ENCODE results near the gene STK32B. TPM values are rescaled to one million over a fixed set of nuclear protein-coding genes. Genes with fewer than 3 reads are reported as not detected.
"Not testable (repeated sequence)": the region's sequence is repeated elsewhere in the genome, so short reads cannot be mapped to it uniquely, and the experiment has no call there.

The STK32B gene
- total and polyA plus RNA-seq, 2 experiments from 2014 or later = 0.71 to 2.3 TPM

GRCh38 chr4:5004496-5004895 lies 46.8 kb upstream of the STK32B start (continued):
- TF ChIP-seq REST (IDR thresholded peaks at IDR 0.05; ENCODE audit: unreplicated experiment) (no peak), ETS1 (IDR thresholded peaks at IDR 0.05) (no peak), CTCF (conservative IDR thresholded peaks at IDR 0.05; ENCODE audit: low read depth in 2 of 2) (no peak), NANOG (IDR thresholded peaks at IDR 0.05; ENCODE audit: borderline replicate concordance) (no peak), EZH2 (IDR thresholded peaks at IDR 0.05; ENCODE audit: low read depth, unreplicated experiment) (no peak)

GRCh38 chr4:5006932-5007331 lies 44.3 kb upstream of the STK32B start:
- H3K4me3 Mint-ChIP-seq; H2AFZ ChIP-seq; H3K27ac ChIP-seq (ENCODE audit: low read depth); H4K20me1 ChIP-seq (replicated peaks; ENCODE audit: insufficient read depth); DNase-seq (ENCODE audit: low spot score); ATAC-seq; H3K4me3 ChIP-seq; H3K9me3 Mint-ChIP-seq; H3K27me3 Mint-ChIP-seq (ENCODE audit: insufficient read depth, low read depth, poor library complexity); H3F3A ChIP-seq (replicated peaks; ENCODE audit: low read depth); H3K9me2 ChIP-seq (ENCODE audit: insufficient read depth); H3K4me1 ChIP-seq (ENCODE audit: insufficient read depth); H3K36me3 ChIP-seq (ENCODE audit: insufficient read depth); H3K27ac Mint-ChIP-seq; H3K27me3 ChIP-seq (ENCODE audit: insufficient read depth); H3K79me2 ChIP-seq (replicated peaks; ENCODE audit: insufficient read depth); H3K4me1 Mint-ChIP-seq; H3K36me3 Mint-ChIP-seq (ENCODE audit: low read depth); H3K4me2 ChIP-seq: not testable (repeated sequence)

DNA sequence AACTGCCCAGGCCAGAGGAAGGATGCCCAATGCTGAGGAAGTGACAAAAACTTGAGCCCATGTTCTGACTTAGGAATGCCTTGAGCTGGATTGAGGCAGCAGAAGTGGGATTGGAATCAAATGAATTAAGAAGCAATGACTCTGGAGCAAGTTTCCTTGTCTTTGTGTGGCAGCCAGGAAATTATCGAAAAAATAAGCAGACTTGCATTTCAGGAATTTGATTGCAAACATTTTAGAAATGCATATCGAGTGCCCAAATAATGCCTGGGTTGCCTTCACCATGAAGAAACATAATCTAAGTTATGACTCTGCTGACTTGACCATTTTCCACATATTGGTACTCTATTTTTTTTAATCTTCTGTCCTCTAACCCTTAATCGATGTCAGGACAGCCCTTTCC lies 41.5 kb upstream of the STK32B start:
- 0 out of 3 replicates have a peak, but pooled peaks cover 2% of the 10 kb centered on the region for H3K4me1 Mint-ChIP-seq
- H3K36me3 ChIP-seq (ENCODE audit: insufficient read depth) = no peaks in the 10 kb centered on the region
- H3K4me3 Mint-ChIP-seq = no peak overlapping the region
- H3K9me2 ChIP-seq (ENCODE audit: insufficient read depth) = no peaks in the 10 kb centered on the region
- H3K79me2 ChIP-seq (replicated peaks; ENCODE audit: insufficient read depth) = no peaks in the 10 kb centered on the region
- no peaks in the 10 kb centered on the region for H3K27me3 ChIP-seq (ENCODE audit: insufficient read depth)
- no peak overlapping the region for H3K27ac ChIP-seq (ENCODE audit: low read depth)
- no peak overlapping the region for H3K27ac Mint-ChIP-seq
- H3K4me3 ChIP-seq = no peak overlapping the region
- no peak overlapping the region for H2AFZ ChIP-seq
- H3K9me3 Mint-ChIP-seq = no peaks in the 10 kb centered on the region
- ATAC-seq = no peak
- H4K20me1 ChIP-seq (replicated peaks; ENCODE audit: insufficient read depth) = 0 out of 2 replicates have a peak, but pooled peaks cover 2% of the 10 kb centered on the region
- H3F3A ChIP-seq (replicated peaks; ENCODE audit: low read depth) = no peaks in the 10 kb centered on the region
- no peaks in the 10 kb centered on the region for H3K4me1 ChIP-seq (ENCODE audit: insufficient read depth)
- no peak overlapping the region for H3K4me2 ChIP-seq
- no peak for DNase-seq (ENCODE audit: low spot score)
- no peaks in the 10 kb centered on the region for H3K36me3 Mint-ChIP-seq (ENCODE audit: low read depth)
- no peaks in the 10 kb centered on the region for H3K27me3 Mint-ChIP-seq (ENCODE audit: insufficient read depth, low read depth, poor library complexity)
- TF ChIP-seq ZNF331 (CRISPR knock-in tag; IDR thresholded peaks at IDR 0.05; ENCODE audit: low read depth) = no peak
- TF ChIP-seq ZNF462 (CRISPR knock-in tag; IDR thresholded peaks at IDR 0.05) = no peak
- TF ChIP-seq CREB1 (CRISPR knock-in tag; IDR thresholded peaks at IDR 0.05; ENCODE audit: low read depth) = no peak
